B cell (primary cell): ENCODE measurements around the gene CCT4. TPM values are rescaled to one million over a fixed set of nuclear protein-coding genes. Genes with fewer than 3 reads are reported as not detected.

Experiments used
- ATAC-seq: fragments of 200-7000 bp; cut with Tn5 transposase; one replicate; pipeline ENCODE4 v1.10.0; 2021; ENCODE audit warnings: low read depth, mild to moderate bottlenecking, moderate number of reproducible peaks, moderate library complexity
- CTCF ChIA-PET: fragments of 350-600 bp; sonication (Branson Sonifier 250); formaldehyde crosslinking; loops from one replicate; lab custom pipeline; 2021; ENCODE audit warnings: antibody characterized with exemption, inconsistent platforms; lab: Charles Lee
- POLR2A ChIA-PET: fragments of 350-600 bp; sonication (Branson Sonifier 250); formaldehyde crosslinking; loops from one replicate; lab custom pipeline; 2021; ENCODE audit warnings: antibody characterized with exemption; lab: Charles Lee
- DNase-seq: peaks from one replicate; pipeline ENCODE4 v3.0.0; 2013
- H2AFZ ChIP-seq: 2 replicates; pipeline ENCODE4 v1.6.1; 2012; ENCODE audit warnings: mild to moderate bottlenecking, low read depth, low read length; ENCODE audit not compliant: insufficient read depth, poor library complexity, severe bottlenecking
- H3K27ac ChIP-seq, 2 donors: 1 replicate in 1 of 2; 2 replicates in 1 of 2; pipeline ENCODE4 v1.5.1; 2012 to 2013; ENCODE audit warnings: low read length in 2 of 2, mild to moderate bottlenecking in 2 of 2, moderate library complexity in 1 of 2
- H3K27me3 ChIP-seq, 4 experiments: fragments of 200-600 bp in 1 of 4; sonication (generic) in 1 of 4; replicated peaks in 1 of 4; 1 replicate in 2 of 4; 2 replicates in 2 of 4; pipeline versions ENCODE4 v1.6.1 to v1.7.0; 2013 to 2016; ENCODE audit warnings: low read length in 3 of 4, mild to moderate bottlenecking in 2 of 4, mixed read lengths in 1 of 4, moderate library complexity in 1 of 4; ENCODE audit not compliant: insufficient read depth in 4 of 4, control insufficient read depth in 3 of 4; ENCODE audit errors: control extremely low read depth in 1 of 4
- H3K36me3 ChIP-seq, 2 experiments: replicated peaks in 1 of 2; 1 replicate in 1 of 2; 2 replicates in 1 of 2; pipeline versions ENCODE4 v1.6.1 to v1.7.1; 2013; ENCODE audit warnings: low read length in 1 of 2; ENCODE audit not compliant: insufficient read depth in 2 of 2, control insufficient read depth in 1 of 2; ENCODE audit errors: control extremely low read depth in 1 of 2, extremely low read depth in 1 of 2
- H3K4me1 ChIP-seq, 2 donors: fragments of 200-600 bp in 1 of 2; sonication (generic) in 1 of 2; 1 replicate in 1 of 2; 2 replicates in 1 of 2; pipeline versions ENCODE4 v1.5.1 to v1.6.1; 2013 to 2017; ENCODE audit warnings: low read length in 2 of 2; ENCODE audit not compliant: control insufficient read depth in 2 of 2, insufficient read depth in 2 of 2
- H3K4me2 ChIP-seq: replicated peaks from 2 replicates; pipeline ENCODE3; 2012; ENCODE audit warnings: mild to moderate bottlenecking, low read depth, low read length; ENCODE audit not compliant: poor library complexity, severe bottlenecking
- H3K4me3 ChIP-seq, 5 experiments: fragments of 200-600 bp in 1 of 5; sonication (generic) in 1 of 5; 1 replicate in 3 of 5; 2 replicates in 2 of 5; pipeline versions ENCODE4 v1.5.1 to v1.7.0; 2011 to 2016; ENCODE audit warnings: low read length in 4 of 5, mild to moderate bottlenecking in 4 of 5, low read depth in 2 of 5, control low read depth in 1 of 5, moderate library complexity in 1 of 5; ENCODE audit not compliant: insufficient read depth in 1 of 5; ENCODE audit errors: control extremely low read depth in 1 of 5, extremely low read depth in 1 of 5
- H3K79me2 ChIP-seq: fragments of 200-600 bp; sonication (generic); one replicate; pipeline ENCODE4 v1.6.0; 2016; ENCODE audit warnings: low read length; ENCODE audit not compliant: control insufficient read depth, insufficient read depth
- H3K9ac ChIP-seq: fragments of 200-600 bp; sonication (generic); 2 replicates; pipeline ENCODE4 v1.6.1; 2017; ENCODE audit warnings: mild to moderate bottlenecking, low read length, moderate library complexity
- H3K9me3 ChIP-seq, 3 donors: one replicate each; pipeline versions ENCODE4 v1.6.1 to v1.7.1; 2013; ENCODE audit warnings: low read length in 2 of 3; ENCODE audit not compliant: control insufficient read depth in 2 of 3, insufficient read depth in 1 of 3; ENCODE audit errors: control extremely low read depth in 1 of 3
- H4K20me1 ChIP-seq: 2 replicates; pipeline ENCODE4 v1.6.0; 2012; ENCODE audit warnings: mild to moderate bottlenecking, low read length; ENCODE audit not compliant: insufficient read depth, control insufficient read depth, poor library complexity, severe bottlenecking
- H3K27ac Mint-ChIP-seq: one replicate; pipeline ENCODE4 v1.8.0; 2021; ENCODE audit warnings: mixed read lengths
- H3K27me3 Mint-ChIP-seq: one replicate; pipeline ENCODE4 v1.8.0; 2021; ENCODE audit warnings: mixed read lengths
- H3K4me1 Mint-ChIP-seq: one replicate; pipeline ENCODE4 v1.8.0; 2021; ENCODE audit warnings: mixed read lengths
- H3K4me3 Mint-ChIP-seq: one replicate; pipeline ENCODE4 v1.8.0; 2021; ENCODE audit warnings: mixed read lengths
- H3K9me3 Mint-ChIP-seq: one replicate; pipeline ENCODE4 v1.8.0; 2022; ENCODE audit warnings: mixed read lengths; ENCODE audit not compliant: insufficient read depth
- CTCF ChIP-seq: fragments of 200-600 bp; IDR thresholded peaks from one replicate; pipeline ENCODE4 v1.8.0; 2022; ENCODE audit warnings: antibody characterized with exemption, mild to moderate bottlenecking
- EZH2 ChIP-seq: IDR thresholded peaks from 2 replicates; pipeline ENCODE4 v1.6.1; 2012; ENCODE audit warnings: borderline replicate concordance, low read depth, mild to moderate bottlenecking, moderate library complexity, low read length; ENCODE audit not compliant: insufficient read depth, poor library complexity, severe bottlenecking
- WGBS: methylation state at CpG from one replicate; pipeline ENCODE4 v1.1.5; 2013; ENCODE audit warnings: missing lambda C conversion rate; ENCODE audit not compliant: insufficient coverage; 5-methylcytosine and 5-hydroxymethylcytosine counted together
- intact Hi-C: fragments of 100-400 bp; cut with micrococcal nuclease; formaldehyde crosslinking; loops from one replicate; pipeline ENCODE4 v1.10.0; 2022
- polyA plus RNA-seq: library from polyadenylated mRNA; depleted of rRNA; stranded (reverse); fragments of >200 nt; gene quantifications from 2 replicates; pipeline ENCODE4 v1.2.3, GENCODE V29; 2012
- total RNA-seq, 2 donors: library from RNA; stranded (reverse); fragments of 120-200 nt in 1 of 2; gene quantifications; 1 replicate in 1 of 2; 2 replicates in 1 of 2; pipeline versions ENCODE4 v1.2.3 to v1.2.4, GENCODE V29; 2013 to 2022

CCT4 gene
- total and polyA plus RNA-seq, 2 donors (not counting 1 experiment from before 2014, with no cell fraction given): 31.2 to 88.0 TPM

GRCh38 chr2:61924895-61925663 lies 36.6 kb upstream of the CCT4 start:
- DNase-seq: no peak

More at GRCh38 chr2:61924895-61925663, 36.6 kb upstream of the CCT4 start:
- Histone ChIP-seq H3K36me3 (no peaks in the 10 kb centered on the region), H4K20me1 (no peaks in the 10 kb centered on the region), H3K27me3 (no peaks in the 10 kb centered on the region), H3K79me2 (peaks cover 14% of the 10 kb centered on the region), H2AFZ (no peak overlapping the region), H3K4me3 (no peak overlapping the region), H3K27ac (no peak overlapping the region), H3K4me1 (peaks cover 6% of the 10 kb centered on the region in 2 donors), H3K9me3 (no peaks in the 10 kb centered on the region), H3K4me2 (no peak overlapping the region), H3K9ac (no peak overlapping the region)
- ATAC-seq: no peak
- no peaks in the 10 kb centered on the region for H3K9me3 Mint-ChIP-seq
- no peak overlapping the region for H3K4me3 Mint-ChIP-seq
- no peak for TF ChIP-seq CTCF
- TF ChIP-seq EZH2: no peak
- POLR2A ChIA-PET: no interaction called here
- intact Hi-C loops: no loop called here
- H3K4me1 Mint-ChIP-seq: peaks cover 7% of the 10 kb centered on the region
- H3K27me3 Mint-ChIP-seq: no peaks in the 10 kb centered on the region
- CTCF ChIA-PET: no interaction called here
- WGBS: 98% methylated on average over 14 of the region's 15 CpGs
- no peak overlapping the region for H3K27ac Mint-ChIP-seq
